Type B pancreatic cell (in vitro differentiated cells): ENCODE measurements around the gene GUCY1B1. TPM values are rescaled to one million over a fixed set of nuclear protein-coding genes. Genes with fewer than 3 reads are reported as not detected.

Experiments
- DNase-seq: peaks from one replicate; pipeline ENCODE4 v3.0.0; 2021; ENCODE audit warnings: mixed read lengths; ENCODE audit not compliant: unreplicated experiment; ENCODE audit errors: extremely low spot score
- H3K27ac Mint-ChIP-seq: 2 replicates; pipeline ENCODE4 v1.8.0; 2021; ENCODE audit warnings: mild to moderate bottlenecking, mixed read lengths
- H3K27me3 Mint-ChIP-seq: 2 replicates; pipeline ENCODE4 v1.8.0; 2021; ENCODE audit warnings: mixed read lengths
- H3K36me3 Mint-ChIP-seq: 2 replicates; pipeline ENCODE4 v1.8.0; 2021; ENCODE audit warnings: mixed read lengths
- H3K4me1 Mint-ChIP-seq: one replicate; pipeline ENCODE4 v1.8.0; 2021; ENCODE audit warnings: mixed read lengths; ENCODE audit not compliant: unreplicated experiment
- H3K4me3 Mint-ChIP-seq: 2 replicates; pipeline ENCODE4 v1.8.0; 2021; ENCODE audit warnings: mild to moderate bottlenecking, mixed read lengths
- H3K9me3 Mint-ChIP-seq: 2 replicates; pipeline ENCODE4 v1.8.0; 2021; ENCODE audit warnings: mixed read lengths
- total RNA-seq: library from RNA; stranded (reverse); gene quantifications from 2 replicates; pipeline ENCODE4 v1.2.1, GENCODE V29; 2021; ENCODE audit warnings: low replicate concordance
- TF ChIP-seq, protein P1 (sequence below): fragments of 200-600 bp; sonication (generic); conservative IDR thresholded peaks from 2 replicates; pipeline ENCODE4 v1.5.0; 2021; ENCODE audit warnings: antibody characterized with exemption, mild to moderate bottlenecking

Gene GUCY1B1
- total RNA-seq, 1 donor from 2014 or later, result 6.6 TPM

DNA sequence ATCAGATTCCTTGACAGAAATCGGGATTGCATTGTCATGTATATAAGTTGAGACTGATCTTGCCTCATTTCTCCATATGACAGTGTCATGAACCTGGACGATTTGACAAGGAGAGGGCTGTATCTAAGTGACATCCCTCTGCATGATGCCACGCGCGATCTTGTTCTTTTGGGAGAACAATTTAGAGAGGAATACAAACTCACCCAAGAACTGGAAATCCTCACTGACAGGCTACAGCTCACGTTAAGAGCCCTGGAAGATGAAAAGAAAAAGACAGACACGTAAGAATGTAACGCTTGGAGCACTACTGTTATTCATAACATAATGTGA lies 40.9 kb downstream of the GUCY1B1 start:
- no peak overlapping the region for H3K27ac Mint-ChIP-seq
- no peak overlapping the region for H3K4me3 Mint-ChIP-seq
- DNase-seq, result no peak
- H3K27me3 Mint-ChIP-seq, result no peaks in the 10 kb centered on the region
- H3K9me3 Mint-ChIP-seq, result no peaks in the 10 kb centered on the region
- H3K4me1 Mint-ChIP-seq, result no peaks in the 10 kb centered on the region
- TF ChIP-seq, protein P1, sequence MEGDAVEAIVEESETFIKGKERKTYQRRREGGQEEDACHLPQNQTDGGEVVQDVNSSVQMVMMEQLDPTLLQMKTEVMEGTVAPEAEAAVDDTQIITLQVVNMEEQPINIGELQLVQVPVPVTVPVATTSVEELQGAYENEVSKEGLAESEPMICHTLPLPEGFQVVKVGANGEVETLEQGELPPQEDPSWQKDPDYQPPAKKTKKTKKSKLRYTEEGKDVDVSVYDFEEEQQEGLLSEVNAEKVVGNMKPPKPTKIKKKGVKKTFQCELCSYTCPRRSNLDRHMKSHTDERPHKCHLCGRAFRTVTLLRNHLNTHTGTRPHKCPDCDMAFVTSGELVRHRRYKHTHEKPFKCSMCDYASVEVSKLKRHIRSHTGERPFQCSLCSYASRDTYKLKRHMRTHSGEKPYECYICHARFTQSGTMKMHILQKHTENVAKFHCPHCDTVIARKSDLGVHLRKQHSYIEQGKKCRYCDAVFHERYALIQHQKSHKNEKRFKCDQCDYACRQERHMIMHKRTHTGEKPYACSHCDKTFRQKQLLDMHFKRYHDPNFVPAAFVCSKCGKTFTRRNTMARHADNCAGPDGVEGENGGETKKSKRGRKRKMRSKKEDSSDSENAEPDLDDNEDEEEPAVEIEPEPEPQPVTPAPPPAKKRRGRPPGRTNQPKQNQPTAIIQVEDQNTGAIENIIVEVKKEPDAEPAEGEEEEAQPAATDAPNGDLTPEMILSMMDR, result no peak
- H3K36me3 Mint-ChIP-seq, result peaks cover 8% of the 10 kb centered on the region

DNA sequence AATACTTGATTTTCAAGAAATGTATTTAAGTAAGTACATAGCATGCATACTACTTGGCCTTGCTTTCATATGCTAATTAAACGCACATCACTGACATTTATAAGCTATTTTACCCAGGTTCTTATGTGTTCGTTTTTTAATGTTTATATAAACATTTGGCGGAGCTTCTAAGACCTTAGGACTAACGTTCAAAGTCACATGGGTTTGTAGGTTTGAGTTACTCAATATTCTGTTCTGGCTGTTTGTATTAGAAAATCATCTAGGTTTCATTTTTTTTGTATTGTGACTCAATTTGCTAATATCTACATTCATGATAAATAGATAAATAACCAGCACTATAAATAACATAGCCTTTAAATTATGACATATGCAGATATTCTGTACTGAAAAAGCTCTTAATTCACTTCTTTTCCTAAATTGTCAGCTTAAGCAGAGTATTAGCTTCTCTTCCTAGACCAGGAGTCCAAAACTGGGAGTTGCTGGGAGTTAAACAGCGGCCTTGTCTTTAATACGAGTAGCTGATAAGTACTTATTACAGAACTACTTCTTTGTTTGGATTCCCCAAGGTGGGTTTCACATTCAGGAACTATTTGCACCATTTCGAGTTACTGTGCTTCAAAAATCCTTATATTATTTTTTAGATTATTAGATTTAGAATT lies 42.0 kb downstream of the GUCY1B1 start:
- DNase-seq, result no peak
- Mint-ChIP-seq H3K36me3 (peaks cover 7% of the 10 kb centered on the region), H3K27ac (no peak overlapping the region), H3K4me1 (no peaks in the 10 kb centered on the region), H3K4me3 (no peak overlapping the region), H3K27me3 (no peaks in the 10 kb centered on the region), H3K9me3 (no peaks in the 10 kb centered on the region)
- TF ChIP-seq, protein P1, result no peak

GRCh38 chr4:155802190-155802959 lies 43.6 kb downstream of the GUCY1B1 start:
- Mint-ChIP-seq H3K27me3 (no peaks in the 10 kb centered on the region), H3K27ac (no peak overlapping the region), H3K36me3 (peaks cover 3% of the 10 kb centered on the region), H3K9me3 (no peaks in the 10 kb centered on the region), H3K4me1 (no peaks in the 10 kb centered on the region), H3K4me3 (no peak overlapping the region)
- no peak for DNase-seq
- TF ChIP-seq, protein P1, result no peak

DNA sequence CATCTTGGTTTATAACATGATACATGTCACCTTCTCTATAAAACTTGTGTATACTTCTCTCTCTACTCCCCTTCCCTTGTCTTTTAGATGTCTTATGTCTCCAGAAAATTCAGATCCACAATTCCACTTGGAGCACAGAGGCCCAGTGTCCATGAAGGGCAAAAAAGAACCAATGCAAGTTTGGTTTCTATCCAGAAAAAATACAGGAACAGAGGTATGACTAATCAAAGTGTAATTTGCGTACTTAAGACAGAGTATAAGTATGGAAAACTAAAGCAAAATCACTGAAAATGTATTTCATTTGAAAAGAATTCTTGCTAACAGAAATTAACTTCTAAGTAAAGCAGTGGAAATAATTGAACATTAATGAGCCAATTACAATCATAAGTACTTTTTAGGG lies 46.2 kb downstream of the GUCY1B1 start:
- H3K9me3 Mint-ChIP-seq, result no peaks in the 10 kb centered on the region
- no peaks in the 10 kb centered on the region for H3K4me1 Mint-ChIP-seq
- no peaks in the 10 kb centered on the region for H3K27me3 Mint-ChIP-seq
- no peak overlapping the region for H3K4me3 Mint-ChIP-seq
- no peak for DNase-seq
- H3K36me3 Mint-ChIP-seq, result peaks cover 3% of the 10 kb centered on the region
- no peak overlapping the region for H3K27ac Mint-ChIP-seq
- TF ChIP-seq, protein P1, result no peak

- no peaks in the 10 kb centered on the region for H3K27me3 Mint-ChIP-seq
- H3K27ac Mint-ChIP-seq, result no peak overlapping the region
- TF ChIP-seq, protein P1, result no peak
- no peak overlapping the region for H3K4me3 Mint-ChIP-seq
- H3K4me1 Mint-ChIP-seq, result no peaks in the 10 kb centered on the region
- H3K9me3 Mint-ChIP-seq, result no peaks in the 10 kb centered on the region
- H3K36me3 Mint-ChIP-seq, result peaks cover 3% of the 10 kb centered on the region
- no peak for DNase-seq
Measured at GRCh38 chr4:155807021-155807420, 48.2 kb downstream of the GUCY1B1 start.
